ENCODE measurements around the gene GRIK1. TPM values are rescaled to one million over a fixed set of nuclear protein-coding genes. Genes with fewer than 3 reads are reported as not detected.

Gene GRIK1
- total and polyA plus RNA-seq, 2 experiments from 2014 or later, result not detected

DNA sequence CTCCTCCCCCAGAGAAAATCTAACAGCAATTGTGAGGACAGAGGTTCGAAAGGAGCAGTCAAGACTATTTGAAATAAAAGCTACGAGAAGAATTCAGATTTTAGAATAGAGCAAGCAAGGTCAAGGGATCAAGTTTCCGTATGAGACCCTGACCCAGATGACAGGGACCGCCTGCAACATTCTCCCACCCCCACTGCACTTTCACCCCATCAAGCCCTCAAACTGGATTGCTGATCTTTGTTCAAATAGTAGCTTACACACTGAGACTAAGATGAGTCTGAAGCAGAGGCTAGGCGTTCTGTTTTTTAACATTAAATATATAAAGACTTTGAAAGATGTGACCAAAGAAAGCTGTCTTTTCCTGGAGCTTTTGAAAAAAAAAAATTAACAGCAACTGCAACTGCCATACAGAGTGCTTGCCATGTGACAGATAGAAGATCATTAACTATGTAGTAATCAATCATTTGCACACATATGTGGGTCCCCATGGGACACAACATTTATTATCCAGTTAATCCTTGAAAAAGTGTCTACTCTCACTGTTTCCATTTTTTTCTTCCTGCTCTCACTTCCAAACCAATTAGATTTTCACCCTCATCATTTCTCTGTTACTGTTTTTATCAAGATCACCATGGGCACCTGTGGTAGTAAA, 120.0 kb downstream of the GRIK1 start:
- H3K79me2 ChIP-seq (ENCODE audit: insufficient read depth), result no peaks in the 10 kb centered on the region
- H3K4me1 ChIP-seq (ENCODE audit: insufficient read depth), result no peaks in the 10 kb centered on the region
- WGBS, 2 experiments (ENCODE audit: low coverage in 1 of 2, low lambda C conversion rate in 2 of 2, missing lambda C conversion rate in 2 of 2), result 40 to 43% methylated on average over 5 of the region's 5 CpGs
- H3K4me3 ChIP-seq, result no peak overlapping the region
- H3K27me3 ChIP-seq (replicated peaks; ENCODE audit: insufficient read depth), result no peaks in the 10 kb centered on the region
- no peak overlapping the region for H3K9ac ChIP-seq
- no peak for DNase-seq
- no peaks in the 10 kb centered on the region for H3K9me3 ChIP-seq (ENCODE audit: low read depth)
- H3K27ac ChIP-seq, result no peak overlapping the region
- no peaks in the 10 kb centered on the region for H3F3A ChIP-seq (ENCODE audit: insufficient read depth)
- TF ChIP-seq EZH2 (IDR thresholded peaks at IDR 0.05; ENCODE audit: insufficient read depth, poor library complexity, severe bottlenecking) (no peak), EZH2phosphoT487 (IDR thresholded peaks at IDR 0.05; ENCODE audit: insufficient read depth, low read depth) (no peak)
- in situ Hi-C loops (cut with MboI), result no loop called here
- H3K4me2 ChIP-seq (ENCODE audit: unreplicated experiment), result no peak overlapping the region
- H2AFZ ChIP-seq, result no peak overlapping the region
- no peaks in the 10 kb centered on the region for H4K20me1 ChIP-seq (ENCODE audit: insufficient read depth)
- H3K36me3 ChIP-seq (ENCODE audit: low read depth), result no peaks in the 10 kb centered on the region
- peaks cover 4% of the 10 kb centered on the region; the same call in 1 of the 2 replicates for H3K9me2 ChIP-seq (ENCODE audit: insufficient read depth)

DNA sequence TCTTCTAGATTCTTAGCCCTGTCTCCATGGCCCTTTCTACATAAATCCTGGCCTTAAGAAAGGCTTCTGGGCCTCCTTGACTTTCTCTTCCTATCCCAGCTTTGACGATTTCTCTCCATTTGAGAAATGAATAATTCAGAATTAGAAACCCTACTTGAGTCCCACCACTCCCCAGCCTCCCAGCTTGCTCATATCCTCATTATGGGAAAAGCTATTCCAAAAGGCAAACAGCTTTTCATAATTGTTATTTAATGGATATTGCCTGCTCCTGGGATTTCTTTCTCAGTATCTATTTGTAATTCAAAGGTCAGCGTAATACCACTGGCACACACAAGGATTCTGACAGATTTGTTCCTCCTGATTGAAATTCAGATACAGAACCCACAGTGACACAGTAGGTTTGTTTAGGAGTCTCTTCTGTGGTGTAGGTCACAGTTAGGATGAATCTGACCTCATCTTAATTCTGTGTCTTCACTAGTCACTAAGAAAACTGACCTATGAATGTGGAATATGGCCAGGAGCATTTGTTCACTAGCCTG, 121.3 kb downstream of the GRIK1 start:
- WGBS, 2 experiments (ENCODE audit: low coverage in 1 of 2, low lambda C conversion rate in 2 of 2, missing lambda C conversion rate in 2 of 2), result 41 to 43% methylated on average over 2 of the region's 2 CpGs
- TF ChIP-seq EZH2 (IDR thresholded peaks at IDR 0.05; ENCODE audit: insufficient read depth, poor library complexity, severe bottlenecking) (no peak), EZH2phosphoT487 (IDR thresholded peaks at IDR 0.05; ENCODE audit: insufficient read depth, low read depth) (no peak)

GRCh38 chr21:29817450-29817849, 122.3 kb downstream of the GRIK1 start:
- no peaks in the 10 kb centered on the region for H3K79me2 ChIP-seq (ENCODE audit: insufficient read depth)
- no peaks in the 10 kb centered on the region for H3K4me1 ChIP-seq (ENCODE audit: insufficient read depth)
- TF ChIP-seq EZH2phosphoT487 (IDR thresholded peaks at IDR 0.05; ENCODE audit: insufficient read depth, low read depth) (no peak), EZH2 (IDR thresholded peaks at IDR 0.05; ENCODE audit: insufficient read depth, poor library complexity, severe bottlenecking) (no peak)
- in situ Hi-C loops (cut with MboI), result no loop called here
- H3F3A ChIP-seq (ENCODE audit: insufficient read depth), result no peaks in the 10 kb centered on the region
- H3K9me2 ChIP-seq (ENCODE audit: insufficient read depth), result peaks cover 4% of the 10 kb centered on the region; the same call in 1 of the 2 replicates
- H3K4me3 ChIP-seq, result no peak overlapping the region
- H3K36me3 ChIP-seq (ENCODE audit: low read depth), result no peaks in the 10 kb centered on the region
- no peak for DNase-seq
- H4K20me1 ChIP-seq (ENCODE audit: insufficient read depth), result no peaks in the 10 kb centered on the region
- H3K27ac ChIP-seq, result no peak overlapping the region
- H2AFZ ChIP-seq, result no peak overlapping the region
- H3K4me2 ChIP-seq (ENCODE audit: unreplicated experiment), result no peak overlapping the region
- WGBS, 2 experiments (ENCODE audit: low coverage in 1 of 2, low lambda C conversion rate in 2 of 2, missing lambda C conversion rate in 2 of 2), result 26 to 35% methylated on average over 3 of the region's 3 CpGs
- H3K9ac ChIP-seq, result no peak overlapping the region
- H3K27me3 ChIP-seq (replicated peaks; ENCODE audit: insufficient read depth), result no peaks in the 10 kb centered on the region
- H3K9me3 ChIP-seq (ENCODE audit: low read depth), result no peaks in the 10 kb centered on the region

More for the DNA sequence above, 121.3 kb downstream of the GRIK1 start:
- DNase-seq, result no peak
- peaks cover 4% of the 10 kb centered on the region; the same call in 1 of the 2 replicates for H3K9me2 ChIP-seq (ENCODE audit: insufficient read depth)
- H3K4me1 ChIP-seq (ENCODE audit: insufficient read depth), result no peaks in the 10 kb centered on the region
- no peak overlapping the region for H3K4me3 ChIP-seq
- no peak overlapping the region for H3K27ac ChIP-seq
- H3K9ac ChIP-seq, result no peak overlapping the region
- H3K27me3 ChIP-seq (replicated peaks; ENCODE audit: insufficient read depth), result no peaks in the 10 kb centered on the region
- no peaks in the 10 kb centered on the region for H3F3A ChIP-seq (ENCODE audit: insufficient read depth)
- in situ Hi-C loops (cut with MboI), result no loop called here
- H3K9me3 ChIP-seq (ENCODE audit: low read depth), result no peaks in the 10 kb centered on the region
- H3K4me2 ChIP-seq (ENCODE audit: unreplicated experiment), result no peak overlapping the region
- H3K79me2 ChIP-seq (ENCODE audit: insufficient read depth), result no peaks in the 10 kb centered on the region
- H3K36me3 ChIP-seq (ENCODE audit: low read depth), result no peaks in the 10 kb centered on the region
- no peaks in the 10 kb centered on the region for H4K20me1 ChIP-seq (ENCODE audit: insufficient read depth)
- H2AFZ ChIP-seq, result no peak overlapping the region

- no peaks in the 10 kb centered on the region for H3K9me2 ChIP-seq (ENCODE audit: insufficient read depth)
- 19 to 34% methylated on average over 3 of the region's 3 CpGs for WGBS, 2 experiments (ENCODE audit: low coverage in 1 of 2, low lambda C conversion rate in 2 of 2, missing lambda C conversion rate in 2 of 2)
- no peaks in the 10 kb centered on the region for H3K4me1 ChIP-seq (ENCODE audit: insufficient read depth)
- in situ Hi-C loops (cut with MboI), result no loop called here
- H3F3A ChIP-seq (ENCODE audit: insufficient read depth), result no peaks in the 10 kb centered on the region
- no peak overlapping the region for H3K9ac ChIP-seq
- no peaks in the 10 kb centered on the region for H4K20me1 ChIP-seq (ENCODE audit: insufficient read depth)
- no peak overlapping the region for H2AFZ ChIP-seq
- no peaks in the 10 kb centered on the region for H3K9me3 ChIP-seq (ENCODE audit: low read depth)
- no peaks in the 10 kb centered on the region for H3K27me3 ChIP-seq (replicated peaks; ENCODE audit: insufficient read depth)
- no peak for DNase-seq
- H3K79me2 ChIP-seq (ENCODE audit: insufficient read depth), result no peaks in the 10 kb centered on the region
- TF ChIP-seq EZH2phosphoT487 (IDR thresholded peaks at IDR 0.05; ENCODE audit: insufficient read depth, low read depth) (no peak), EZH2 (IDR thresholded peaks at IDR 0.05; ENCODE audit: insufficient read depth, poor library complexity, severe bottlenecking) (no peak)
- no peak overlapping the region for H3K4me3 ChIP-seq
- H3K27ac ChIP-seq, result no peak overlapping the region
- H3K4me2 ChIP-seq (ENCODE audit: unreplicated experiment), result no peak overlapping the region
- H3K36me3 ChIP-seq (ENCODE audit: low read depth), result no peaks in the 10 kb centered on the region
Measured at GRCh38 chr21:29812947-29813346, 126.8 kb downstream of the GRIK1 start.
